ENCODE results near the gene ADGRF1. TPM values are rescaled to one million over a fixed set of nuclear protein-coding genes. Genes with fewer than 3 reads are reported as not detected.
A peak's percentile ranks its signal among the peaks of the same experiment; 100 is the strongest.

Gene ADGRF1
- total RNA-seq, 1 experiment from 2014 or later = 256 TPM

DNA sequence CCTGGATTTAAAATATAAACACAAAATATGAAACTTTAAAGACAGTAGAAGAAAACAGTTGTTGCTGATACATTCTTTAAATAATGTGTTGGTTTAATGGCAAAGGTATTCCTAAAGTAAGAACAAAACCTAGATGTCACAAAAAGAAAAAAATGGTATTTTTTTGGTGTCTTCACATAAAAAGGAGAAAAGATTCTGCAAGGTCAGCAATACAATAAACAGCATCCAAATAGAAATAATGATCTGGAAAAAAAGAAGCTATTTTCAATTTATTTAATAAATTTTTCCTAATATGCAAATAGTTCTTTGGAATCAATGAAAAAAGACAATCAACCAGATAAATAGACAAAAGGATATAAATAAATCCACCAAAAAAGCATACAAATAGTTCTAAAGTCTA is 6.5 kb upstream of the ADGRF1 start:
- intact Hi-C loops (cut with micrococcal nuclease; ENCODE audit: unreplicated experiment) = loop anchor here (5.0 kb wide), 1 partner anchor 201 kb away; no protein-coding TSS in a partner anchor
- H3K4me3 Mint-ChIP-seq (ENCODE audit: low read depth, unreplicated experiment) = no peak overlapping the region
- no TSS peak for BruUV-seq (replicated peaks)
- TF ChIP-seq, protein P1, sequence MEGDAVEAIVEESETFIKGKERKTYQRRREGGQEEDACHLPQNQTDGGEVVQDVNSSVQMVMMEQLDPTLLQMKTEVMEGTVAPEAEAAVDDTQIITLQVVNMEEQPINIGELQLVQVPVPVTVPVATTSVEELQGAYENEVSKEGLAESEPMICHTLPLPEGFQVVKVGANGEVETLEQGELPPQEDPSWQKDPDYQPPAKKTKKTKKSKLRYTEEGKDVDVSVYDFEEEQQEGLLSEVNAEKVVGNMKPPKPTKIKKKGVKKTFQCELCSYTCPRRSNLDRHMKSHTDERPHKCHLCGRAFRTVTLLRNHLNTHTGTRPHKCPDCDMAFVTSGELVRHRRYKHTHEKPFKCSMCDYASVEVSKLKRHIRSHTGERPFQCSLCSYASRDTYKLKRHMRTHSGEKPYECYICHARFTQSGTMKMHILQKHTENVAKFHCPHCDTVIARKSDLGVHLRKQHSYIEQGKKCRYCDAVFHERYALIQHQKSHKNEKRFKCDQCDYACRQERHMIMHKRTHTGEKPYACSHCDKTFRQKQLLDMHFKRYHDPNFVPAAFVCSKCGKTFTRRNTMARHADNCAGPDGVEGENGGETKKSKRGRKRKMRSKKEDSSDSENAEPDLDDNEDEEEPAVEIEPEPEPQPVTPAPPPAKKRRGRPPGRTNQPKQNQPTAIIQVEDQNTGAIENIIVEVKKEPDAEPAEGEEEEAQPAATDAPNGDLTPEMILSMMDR (IDR thresholded peaks at IDR 0.05; ENCODE audit: unreplicated experiment) = no peak
- H3K27ac Mint-ChIP-seq (ENCODE audit: unreplicated experiment) = no peak overlapping the region
- peaks cover 10% of the 10 kb centered on the region for H3K36me3 Mint-ChIP-seq (ENCODE audit: insufficient read depth, unreplicated experiment)
- CTCF ChIA-PET = no interaction called here
- no peaks in the 10 kb centered on the region for H3K9me3 Mint-ChIP-seq (ENCODE audit: low read depth, unreplicated experiment)
- H3K4me1 Mint-ChIP-seq (ENCODE audit: low read depth, unreplicated experiment) = peaks cover 45% of the 10 kb centered on the region
- H3K27me3 Mint-ChIP-seq (ENCODE audit: unreplicated experiment) = no peaks in the 10 kb centered on the region
- no peak for DNase-seq

DNA sequence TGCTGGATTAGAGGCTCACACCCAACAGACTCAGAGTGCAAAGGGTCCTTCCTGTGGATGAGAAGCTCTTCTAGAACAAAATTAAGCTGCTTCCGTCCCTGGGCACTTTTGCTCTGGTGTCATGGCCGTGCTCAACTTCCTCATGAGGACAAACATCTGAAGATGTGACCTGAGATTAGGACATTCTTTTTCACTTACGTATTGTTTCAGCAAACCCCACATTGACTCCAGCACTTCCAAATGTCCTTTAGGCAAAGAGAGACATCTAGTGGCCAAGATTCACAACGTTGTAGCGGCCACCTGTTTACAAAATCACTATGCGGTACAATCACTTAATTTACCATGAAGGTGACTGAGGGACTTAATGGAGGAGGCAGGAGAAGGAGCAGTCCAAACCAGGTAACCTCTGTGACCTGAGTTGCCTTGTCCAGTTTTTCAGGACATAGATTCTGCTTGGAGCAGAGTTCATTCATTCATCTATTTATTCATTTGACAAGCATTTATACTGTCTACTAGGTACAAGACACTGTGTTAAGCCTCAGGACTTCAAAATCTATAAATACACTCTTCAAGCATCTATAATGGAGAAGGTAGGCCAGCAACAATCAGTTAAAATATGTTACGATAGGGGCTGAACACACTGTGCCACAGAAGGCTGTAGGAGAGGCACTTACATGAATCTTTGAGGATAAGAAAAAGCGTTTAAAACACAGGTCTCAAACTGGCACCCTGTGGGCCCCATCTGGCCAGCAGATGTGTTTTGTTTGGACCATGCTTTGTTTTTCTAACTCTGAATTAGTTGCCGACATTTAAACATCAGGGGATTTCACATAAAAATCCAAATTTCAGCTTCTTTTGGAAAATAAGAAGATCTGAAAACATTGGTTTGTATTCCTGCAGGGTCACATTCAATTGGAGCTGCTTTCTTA is 5.6 kb upstream of the ADGRF1 start:
- intact Hi-C loops (cut with micrococcal nuclease; ENCODE audit: unreplicated experiment) = loop anchor here (2.0 to 5.0 kb wide), 2 partner anchors 200 to 343 kb away; no protein-coding TSS in a partner anchor
- peak overlapping the region; percentile 9 for H3K4me3 Mint-ChIP-seq (ENCODE audit: low read depth, unreplicated experiment)
- peak; percentile 74 for DNase-seq
- CTCF ChIA-PET = interaction anchor here (0.7 to 1.3 kb wide), 7 partner anchors 13 to 357 kb away, joined by 3 to 10 read pairs (median 3); no protein-coding TSS in a partner anchor
- H3K27me3 Mint-ChIP-seq (ENCODE audit: unreplicated experiment) = no peaks in the 10 kb centered on the region
- no TSS peak for BruUV-seq (replicated peaks)
- no peaks in the 10 kb centered on the region for H3K9me3 Mint-ChIP-seq (ENCODE audit: low read depth, unreplicated experiment)
- peaks cover 54% of the 10 kb centered on the region for H3K4me1 Mint-ChIP-seq (ENCODE audit: low read depth, unreplicated experiment)
- peaks cover 10% of the 10 kb centered on the region for H3K36me3 Mint-ChIP-seq (ENCODE audit: insufficient read depth, unreplicated experiment)
- TF ChIP-seq, protein P1 (IDR thresholded peaks at IDR 0.05; ENCODE audit: unreplicated experiment) = peak; percentile 43
- H3K27ac Mint-ChIP-seq (ENCODE audit: unreplicated experiment) = peak overlapping the region; percentile 81

DNA sequence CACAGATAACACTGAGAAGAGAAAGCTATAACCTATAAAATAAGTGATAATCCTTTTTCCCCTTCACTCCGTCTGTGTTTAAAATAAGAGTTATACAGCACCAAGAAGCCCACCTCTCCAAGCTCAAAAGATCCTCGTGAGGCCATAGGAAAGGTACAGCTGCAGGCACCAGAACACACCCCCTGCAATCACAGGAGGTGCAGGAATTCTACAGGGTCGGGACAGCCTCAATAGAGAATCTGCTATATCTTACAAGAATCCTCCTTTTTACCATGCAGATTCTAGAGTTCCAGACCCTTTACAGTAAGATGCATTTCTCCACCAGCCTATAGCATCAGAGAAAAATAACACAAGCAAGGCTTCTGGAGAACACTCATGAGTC is 5.0 kb upstream of the ADGRF1 start:
- intact Hi-C loops (cut with micrococcal nuclease; ENCODE audit: unreplicated experiment) = loop anchor here (2.0 to 5.0 kb wide), 2 partner anchors 200 to 342 kb away; no protein-coding TSS in a partner anchor
- no peak for DNase-seq
- H3K9me3 Mint-ChIP-seq (ENCODE audit: low read depth, unreplicated experiment) = no peaks in the 10 kb centered on the region
- peaks cover 57% of the 10 kb centered on the region for H3K4me1 Mint-ChIP-seq (ENCODE audit: low read depth, unreplicated experiment)
- H3K27me3 Mint-ChIP-seq (ENCODE audit: unreplicated experiment) = no peaks in the 10 kb centered on the region
- H3K4me3 Mint-ChIP-seq (ENCODE audit: low read depth, unreplicated experiment) = peak overlapping the region; percentile 9
- CTCF ChIA-PET = interaction anchor here (0.7 to 1.3 kb wide), 7 partner anchors 12 to 357 kb away, joined by 3 to 10 read pairs (median 3); no protein-coding TSS in a partner anchor
- TF ChIP-seq, protein P1 (IDR thresholded peaks at IDR 0.05; ENCODE audit: unreplicated experiment) = no peak
- H3K36me3 Mint-ChIP-seq (ENCODE audit: insufficient read depth, unreplicated experiment) = peaks cover 16% of the 10 kb centered on the region
- peak overlapping the region; percentile 81 for H3K27ac Mint-ChIP-seq (ENCODE audit: unreplicated experiment)
- no TSS peak for BruUV-seq (replicated peaks)

DNA sequence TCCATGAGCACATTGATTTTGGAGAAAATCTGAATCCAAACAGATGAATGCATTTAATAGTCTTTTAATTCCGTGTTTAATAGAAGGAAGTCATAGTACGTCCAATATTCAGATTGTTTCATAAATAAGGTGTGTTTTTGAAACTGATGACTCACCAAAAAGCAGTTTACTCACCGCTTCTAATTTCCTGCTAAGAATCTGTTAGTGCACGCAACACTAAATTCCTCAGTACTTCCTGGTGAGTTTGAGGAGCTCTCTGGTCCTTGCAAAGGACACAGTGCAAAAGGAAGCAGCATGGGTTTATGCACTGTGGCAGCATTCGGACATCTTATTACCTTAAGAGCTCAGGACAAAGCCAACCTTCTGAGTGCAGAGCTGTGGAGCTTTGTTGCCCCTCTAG is 2.3 kb upstream of the ADGRF1 start:
- H3K4me3 Mint-ChIP-seq (ENCODE audit: low read depth, unreplicated experiment) = peak overlapping the region; percentile 40
- intact Hi-C loops (cut with micrococcal nuclease; ENCODE audit: unreplicated experiment) = loop anchor here (2.0 to 5.0 kb wide), 4 partner anchors 44 to 363 kb away; no protein-coding TSS in a partner anchor
- CTCF ChIA-PET = interaction anchor here (1.1 to 1.4 kb wide), 2 partner anchors 10 to 51 kb away, joined by 3 to 6 read pairs; no protein-coding TSS in a partner anchor

More for the DNA sequence above, 2.3 kb upstream of the ADGRF1 start:
- Mint-ChIP-seq H3K4me1 (ENCODE audit: low read depth, unreplicated experiment) (peaks cover 57% of the 10 kb centered on the region), H3K27me3 (ENCODE audit: unreplicated experiment) (no peaks in the 10 kb centered on the region), H3K9me3 (ENCODE audit: low read depth, unreplicated experiment) (no peaks in the 10 kb centered on the region), H3K36me3 (ENCODE audit: insufficient read depth, unreplicated experiment) (peaks cover 43% of the 10 kb centered on the region), H3K27ac (ENCODE audit: unreplicated experiment) (peak overlapping the region; percentile 81)
- TF ChIP-seq, protein P1 (IDR thresholded peaks at IDR 0.05; ENCODE audit: unreplicated experiment) = no peak
- no TSS peak for BruUV-seq (replicated peaks)
- DNase-seq = peak; percentile 58
